Measurements from ENCODE around the gene NT5C1A. TPM values are rescaled to one million over a fixed set of nuclear protein-coding genes. Genes with fewer than 3 reads are reported as not detected.
A peak's percentile ranks its signal among the peaks of the same experiment; 100 is the strongest.

The NT5C1A gene
- total RNA-seq, 1 donor from 2014 or later: not detected

DNA sequence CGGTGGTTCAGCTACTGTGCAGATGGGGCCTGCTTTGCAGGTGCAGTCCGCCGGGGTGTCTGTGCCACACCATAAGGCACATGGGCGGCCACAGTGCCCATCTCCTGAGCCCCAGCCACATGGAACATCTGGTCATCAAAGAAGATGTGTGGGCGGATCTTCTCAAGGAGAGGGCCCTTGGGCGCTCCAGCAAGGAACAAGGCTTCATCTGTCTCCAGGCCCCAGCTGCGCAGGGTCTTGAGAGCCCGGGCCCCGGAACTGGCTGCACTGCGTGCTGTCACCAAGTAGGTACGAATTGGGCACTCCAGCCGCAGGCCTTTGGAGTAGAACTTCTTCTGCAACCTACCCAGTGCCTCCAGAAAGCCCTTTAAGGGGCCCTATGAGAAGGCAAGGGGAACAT is 12.8 kb downstream of the NT5C1A start:
- H3K36me3 ChIP-seq (ENCODE audit: control insufficient read depth, insufficient read depth, low read length): no peaks in the 10 kb centered on the region
- peaks cover 17% of the 10 kb centered on the region for H3K27me3 ChIP-seq (ENCODE audit: control insufficient read depth, insufficient read depth, low read length)
- DNase-seq (ENCODE audit: low read depth): no peak
- no peak overlapping the region for H3K4me3 ChIP-seq (ENCODE audit: low read depth, low read length)
- TF ChIP-seq CTCF (IDR thresholded peaks at IDR 0.05; ENCODE audit: insufficient read depth, low read length, poor library complexity, severe bottlenecking): no peak

DNA sequence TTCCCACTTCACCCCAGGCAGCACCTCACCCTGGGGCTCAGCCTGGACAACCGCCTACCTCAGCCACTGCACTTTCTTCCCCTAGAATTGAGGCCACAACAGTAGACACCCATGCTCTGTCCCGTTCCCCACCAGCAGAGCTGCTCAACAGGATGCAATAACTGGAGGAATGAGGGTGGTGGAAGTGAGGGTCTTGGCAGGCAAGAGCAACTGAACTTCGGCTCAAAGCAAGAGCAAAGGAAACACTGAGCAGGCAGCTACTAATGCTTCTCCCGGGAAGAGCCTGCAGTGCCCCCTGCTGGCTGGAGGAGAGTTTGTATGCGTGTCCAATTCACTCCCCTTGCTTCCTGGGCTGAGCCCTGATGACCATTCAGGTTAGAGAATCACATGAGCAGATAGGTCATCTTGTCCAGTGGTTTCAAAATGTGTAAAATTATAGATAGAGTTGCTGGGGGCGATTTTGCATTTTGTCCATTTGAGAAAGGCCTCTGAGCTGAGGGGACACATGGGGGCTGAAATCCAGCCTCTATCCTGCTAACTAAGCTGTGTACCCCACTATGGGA is 13.9 kb downstream of the NT5C1A start:
- TF ChIP-seq CTCF (IDR thresholded peaks at IDR 0.05; ENCODE audit: insufficient read depth, low read length, poor library complexity, severe bottlenecking): peak; percentile 85
- no peak for DNase-seq (ENCODE audit: low read depth)
- H3K36me3 ChIP-seq (ENCODE audit: control insufficient read depth, insufficient read depth, low read length): no peaks in the 10 kb centered on the region
- peaks cover 22% of the 10 kb centered on the region for H3K27me3 ChIP-seq (ENCODE audit: control insufficient read depth, insufficient read depth, low read length)
- H3K4me3 ChIP-seq (ENCODE audit: low read depth, low read length): no peak overlapping the region

DNA sequence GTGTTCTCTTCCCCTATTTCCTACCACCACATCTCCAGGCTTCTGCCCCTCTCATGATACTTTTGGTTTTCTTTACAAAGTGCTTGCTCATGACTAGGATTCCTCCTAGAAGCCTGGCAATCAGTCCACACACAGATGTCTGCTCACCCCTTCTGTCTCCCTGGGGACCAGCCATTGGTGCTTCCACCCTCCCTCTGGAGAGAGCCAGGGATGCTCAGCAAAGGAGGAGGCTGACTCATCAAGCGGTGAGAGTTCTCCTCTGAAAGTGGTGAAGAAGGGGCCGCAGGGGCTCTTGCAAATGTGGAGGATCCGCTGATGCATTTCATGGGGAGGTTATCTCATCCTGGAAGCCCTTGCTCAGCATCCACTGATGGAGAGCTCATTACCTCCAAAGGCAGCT is 14.5 kb downstream of the NT5C1A start:
- H3K36me3 ChIP-seq (ENCODE audit: control insufficient read depth, insufficient read depth, low read length): no peaks in the 10 kb centered on the region
- H3K27me3 ChIP-seq (ENCODE audit: control insufficient read depth, insufficient read depth, low read length): peaks cover 22% of the 10 kb centered on the region
- no peak for TF ChIP-seq CTCF (IDR thresholded peaks at IDR 0.05; ENCODE audit: insufficient read depth, low read length, poor library complexity, severe bottlenecking)
- no peak overlapping the region for H3K4me3 ChIP-seq (ENCODE audit: low read depth, low read length)
- DNase-seq (ENCODE audit: low read depth): no peak

DNA sequence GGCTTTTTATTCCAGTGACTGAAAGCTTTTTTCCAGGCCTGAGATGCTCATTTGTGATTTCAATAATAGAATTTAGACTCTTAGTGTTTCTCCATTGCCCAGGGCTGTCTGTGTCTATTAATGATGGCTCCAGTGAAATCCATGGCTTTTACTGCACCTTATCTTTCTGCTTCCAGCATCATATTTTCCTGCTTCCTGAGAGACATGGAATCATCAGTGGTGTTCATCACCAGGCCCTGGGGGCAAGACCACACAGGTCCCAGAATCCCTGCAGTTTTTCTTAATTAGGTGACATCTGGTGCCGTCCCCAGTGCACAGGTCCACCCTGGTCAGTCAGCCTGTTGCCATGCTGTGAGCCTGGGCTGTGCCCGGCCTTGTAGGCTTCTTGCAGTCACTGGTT is 15.5 kb downstream of the NT5C1A start:
- no peak for TF ChIP-seq CTCF (IDR thresholded peaks at IDR 0.05; ENCODE audit: insufficient read depth, low read length, poor library complexity, severe bottlenecking)
- DNase-seq (ENCODE audit: low read depth): no peak
- Histone ChIP-seq H3K27me3 (ENCODE audit: control insufficient read depth, insufficient read depth, low read length) (peaks cover 20% of the 10 kb centered on the region), H3K4me3 (ENCODE audit: low read depth, low read length) (no peak overlapping the region), H3K36me3 (ENCODE audit: control insufficient read depth, insufficient read depth, low read length) (no peaks in the 10 kb centered on the region)

DNA sequence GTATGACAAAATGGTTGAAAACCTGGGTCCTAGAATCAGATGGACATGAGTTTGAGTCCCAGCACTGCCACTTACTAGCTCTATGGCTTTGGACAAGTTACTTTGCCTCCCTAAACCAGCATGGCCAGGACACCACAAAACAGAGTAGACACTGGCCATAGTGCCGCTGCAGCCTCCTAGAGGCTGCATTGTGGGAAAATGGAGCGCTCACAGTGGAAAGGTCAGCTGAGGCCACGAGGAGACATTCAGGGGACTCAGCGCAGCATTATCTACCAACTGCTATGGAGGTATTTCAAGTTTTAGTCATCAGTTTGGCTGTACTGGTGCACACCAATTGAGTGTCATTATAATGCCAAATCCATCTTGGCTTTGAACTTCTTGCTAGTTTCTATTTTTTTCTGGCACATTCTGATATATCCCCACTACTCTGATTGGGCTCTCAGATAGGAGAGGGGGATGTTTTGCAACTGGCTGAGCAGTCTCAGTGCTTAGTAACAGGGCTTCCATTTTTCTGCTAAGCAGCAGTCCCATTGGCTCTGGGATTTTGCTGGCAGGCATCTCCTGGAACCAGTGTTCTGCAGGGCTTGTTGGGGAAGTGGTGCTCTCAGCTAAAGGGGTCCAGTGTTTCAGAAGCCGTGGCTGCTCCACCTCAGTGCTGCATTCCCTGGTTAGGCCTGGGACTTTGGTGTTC is 16.2 kb downstream of the NT5C1A start:
- Histone ChIP-seq H3K36me3 (ENCODE audit: control insufficient read depth, insufficient read depth, low read length) (no peaks in the 10 kb centered on the region), H3K27me3 (ENCODE audit: control insufficient read depth, insufficient read depth, low read length) (peaks cover 16% of the 10 kb centered on the region), H3K4me3 (ENCODE audit: low read depth, low read length) (no peak overlapping the region)
- TF ChIP-seq CTCF (IDR thresholded peaks at IDR 0.05; ENCODE audit: insufficient read depth, low read length, poor library complexity, severe bottlenecking): no peak
- DNase-seq (ENCODE audit: low read depth): no peak

DNA sequence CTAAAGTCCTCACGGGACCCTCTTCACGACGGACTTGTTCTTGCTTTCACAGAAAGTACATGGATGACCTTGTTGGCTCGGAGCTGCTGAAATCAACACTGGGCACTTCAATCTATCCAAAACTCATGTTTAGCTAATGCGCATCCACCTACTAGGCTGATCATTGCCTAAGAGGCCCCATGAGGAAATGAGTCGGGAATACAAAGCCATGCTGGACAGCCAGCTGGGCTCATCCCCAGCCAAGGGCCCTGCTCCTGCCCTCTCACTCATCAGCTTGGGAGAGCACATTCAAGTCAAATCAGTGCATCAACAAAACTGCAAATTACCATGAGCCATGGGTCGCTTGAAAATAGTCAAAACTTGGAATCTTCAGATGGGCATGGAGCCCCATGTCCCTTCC is 17.6 kb downstream of the NT5C1A start:
- no peaks in the 10 kb centered on the region for H3K36me3 ChIP-seq (ENCODE audit: control insufficient read depth, insufficient read depth, low read length)
- TF ChIP-seq CTCF (IDR thresholded peaks at IDR 0.05; ENCODE audit: insufficient read depth, low read length, poor library complexity, severe bottlenecking): no peak
- H3K4me3 ChIP-seq (ENCODE audit: low read depth, low read length): no peak overlapping the region
- peaks cover 15% of the 10 kb centered on the region for H3K27me3 ChIP-seq (ENCODE audit: control insufficient read depth, insufficient read depth, low read length)
- DNase-seq (ENCODE audit: low read depth): no peak
